Measurements from ENCODE around the gene PDZD8.
"Not testable (repeated sequence)": the region's sequence is repeated elsewhere in the genome, so short reads cannot be mapped to it uniquely, and the experiment has no call there.

The PDZD8 gene

DNA sequence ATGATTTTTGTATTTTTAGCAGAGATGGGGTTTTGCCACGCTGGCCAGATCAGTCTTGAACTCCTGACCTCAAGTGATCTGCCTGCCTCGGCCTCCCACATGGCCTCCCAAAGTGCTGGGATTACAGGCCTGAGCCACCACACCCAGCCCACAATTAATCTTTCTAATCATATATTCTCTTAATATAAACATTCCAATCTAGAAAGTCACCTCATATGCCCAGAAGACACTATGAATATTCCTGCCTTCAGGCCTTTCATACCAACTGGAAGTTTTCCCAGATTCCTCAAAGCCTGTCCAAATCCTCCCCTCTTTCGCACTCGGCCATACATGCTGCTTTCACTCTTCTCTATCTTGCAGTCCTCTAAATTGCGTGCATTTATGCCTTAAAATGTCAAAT lies 32.6 kb downstream of the PDZD8 start:
- DNase-seq: no peak

DNA sequence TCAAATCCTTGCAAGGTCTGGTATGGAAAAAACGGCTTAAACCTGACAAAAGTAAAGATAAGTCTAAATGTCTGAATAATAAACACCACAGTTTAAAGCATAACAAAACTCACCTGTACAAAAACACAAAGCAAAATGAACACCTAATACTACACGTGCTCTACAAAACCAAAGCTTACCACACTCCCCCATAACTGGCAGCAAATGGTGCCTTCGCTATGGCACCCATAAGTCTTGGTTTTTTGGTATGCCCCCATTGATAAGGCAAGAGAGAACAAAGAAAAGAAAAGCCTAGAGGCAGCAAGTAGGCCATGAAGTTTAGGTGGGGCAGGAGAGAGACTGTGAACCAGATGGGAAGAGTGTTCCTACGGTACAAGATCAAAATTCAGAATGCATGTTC lies 34.2 kb downstream of the PDZD8 start:
- DNase-seq: no peak

DNA sequence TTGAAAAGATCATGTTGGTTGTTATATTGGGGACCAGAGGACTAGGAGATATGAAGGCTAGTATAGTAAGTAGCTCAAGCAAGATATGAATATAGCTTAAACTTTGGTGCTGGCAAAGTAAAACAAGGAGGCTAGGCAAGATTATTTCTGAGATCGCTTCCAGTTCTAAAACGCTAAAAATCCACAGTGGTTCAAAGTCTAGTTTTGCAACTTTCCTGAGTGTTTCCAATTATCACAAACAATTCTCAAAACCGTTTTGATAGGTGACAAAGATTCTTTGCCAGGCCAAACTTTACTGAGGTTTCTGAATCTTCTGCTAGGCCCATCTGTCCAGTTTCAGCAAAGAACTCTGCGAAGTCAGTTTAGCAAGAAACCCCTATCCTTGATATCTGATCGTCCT lies 35.3 kb downstream of the PDZD8 start:
- DNase-seq: no peak

DNA sequence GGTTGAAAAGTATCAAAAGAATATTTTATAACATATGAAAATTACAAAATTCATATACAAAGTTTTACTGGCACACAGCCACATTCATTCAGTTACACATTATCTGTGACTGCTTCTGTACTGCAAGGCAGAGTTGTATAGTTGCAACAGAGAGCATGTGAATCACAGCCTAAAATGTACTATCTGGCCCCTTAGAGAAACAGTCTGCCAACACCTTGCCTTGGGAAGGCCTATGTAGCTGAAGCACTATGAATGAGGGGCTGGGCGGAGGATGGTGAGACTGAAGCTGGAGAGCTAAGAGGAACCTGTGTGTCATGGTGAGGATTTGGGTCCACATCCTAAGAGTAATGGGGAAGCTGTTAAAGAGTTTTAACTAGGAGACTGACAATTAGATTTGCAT lies 35.7 kb downstream of the PDZD8 start:
- DNase-seq: no peak

DNA sequence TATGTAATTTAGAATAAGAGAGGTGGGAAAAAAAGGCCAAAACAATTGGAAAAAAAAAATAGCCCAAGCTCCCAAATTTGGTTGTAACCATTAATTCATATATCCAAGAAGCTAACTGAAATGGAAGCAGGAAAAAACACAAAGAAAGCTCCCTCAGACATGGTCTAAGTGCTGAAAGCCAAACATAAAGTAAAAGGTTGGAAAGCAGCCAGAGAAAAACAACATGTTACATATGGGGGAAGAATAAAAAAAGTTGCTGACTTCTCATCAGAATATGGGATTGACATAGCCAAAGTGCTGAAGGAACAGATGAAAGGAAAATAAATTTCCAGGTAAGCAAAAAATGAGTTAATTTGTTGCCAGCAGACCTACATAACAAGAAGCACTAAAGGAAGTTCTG lies 40.3 kb downstream of the PDZD8 start:
- DNase-seq: no peak

DNA sequence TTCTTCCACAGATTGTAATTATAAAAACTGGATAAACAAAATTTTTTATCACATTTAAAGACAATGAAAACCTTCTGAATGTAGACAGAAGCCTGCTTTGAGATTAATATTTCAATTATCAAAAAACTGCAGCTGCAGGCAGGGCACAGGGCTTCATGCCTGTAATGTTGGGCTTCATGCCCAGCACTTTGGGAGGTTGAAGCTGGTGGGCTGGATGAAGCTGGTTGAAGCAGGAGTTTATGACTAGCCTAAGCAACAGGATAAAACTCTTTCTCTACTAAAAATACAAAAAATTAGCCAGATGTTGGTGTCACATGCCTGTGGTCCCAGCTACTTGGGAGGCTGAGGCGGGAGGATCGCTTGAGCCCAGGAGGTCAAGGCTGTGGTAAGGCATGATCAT lies 41.2 kb downstream of the PDZD8 start:
- DNase-seq: no peak

DNA sequence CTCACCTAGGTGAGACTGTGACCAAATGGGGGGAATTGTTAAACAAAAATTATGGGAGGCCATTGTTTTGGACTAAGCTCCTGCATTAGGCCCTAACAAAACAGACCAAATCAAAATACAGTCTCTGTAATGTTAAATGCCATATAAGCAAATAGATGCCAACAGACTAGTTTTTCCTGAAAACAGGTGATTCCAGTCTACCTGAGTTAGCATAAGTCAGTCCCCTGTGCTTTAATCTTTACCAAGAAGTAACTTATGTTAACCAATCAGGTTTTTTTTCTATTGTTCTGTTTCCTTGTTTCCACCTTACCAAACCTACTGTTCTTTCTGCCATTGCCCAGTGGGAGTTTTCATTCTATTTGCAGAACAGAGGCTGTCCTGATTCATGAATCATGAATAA lies 48.0 kb downstream of the PDZD8 start:
- no peak for DNase-seq

DNA sequence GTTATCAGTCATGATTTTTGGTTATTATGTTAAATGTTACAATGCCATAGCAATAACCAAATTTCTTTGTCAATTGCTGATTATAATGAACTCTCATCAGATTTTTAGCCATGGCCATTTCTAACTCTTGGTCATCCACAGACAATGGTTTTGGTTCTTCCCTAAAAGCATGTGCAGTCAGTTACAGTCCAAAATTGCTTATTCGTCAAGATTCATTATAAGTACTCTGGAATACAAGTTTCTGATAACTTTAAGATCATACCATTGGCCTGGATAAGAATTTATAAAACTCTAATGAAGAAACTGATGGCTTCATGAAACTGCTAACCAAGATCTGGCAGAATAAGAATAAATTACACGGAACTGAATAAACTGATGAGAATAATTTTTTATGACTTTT lies 50.9 kb downstream of the PDZD8 start:
- no peak for DNase-seq

DNA sequence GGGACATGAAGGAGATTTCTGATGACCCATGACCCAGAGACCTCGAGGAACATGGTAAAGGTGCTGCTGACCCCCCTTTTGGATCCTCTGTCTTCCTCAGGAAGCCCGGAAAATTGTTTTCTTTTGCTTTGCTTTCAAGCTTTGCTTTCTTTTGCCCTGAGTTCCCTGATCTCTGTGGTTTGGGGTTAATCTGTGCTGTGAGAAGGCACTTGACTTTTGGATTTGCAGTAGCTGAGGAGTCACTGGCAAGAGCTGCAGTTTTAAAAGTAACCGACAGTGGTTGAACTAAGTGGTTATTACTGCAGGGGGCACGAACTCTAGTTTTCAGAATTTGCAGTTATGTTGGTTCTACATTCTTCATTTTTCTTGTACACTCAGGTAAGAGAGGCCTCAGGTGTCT lies 53.0 kb downstream of the PDZD8 start:
- no peak for DNase-seq

DNA sequence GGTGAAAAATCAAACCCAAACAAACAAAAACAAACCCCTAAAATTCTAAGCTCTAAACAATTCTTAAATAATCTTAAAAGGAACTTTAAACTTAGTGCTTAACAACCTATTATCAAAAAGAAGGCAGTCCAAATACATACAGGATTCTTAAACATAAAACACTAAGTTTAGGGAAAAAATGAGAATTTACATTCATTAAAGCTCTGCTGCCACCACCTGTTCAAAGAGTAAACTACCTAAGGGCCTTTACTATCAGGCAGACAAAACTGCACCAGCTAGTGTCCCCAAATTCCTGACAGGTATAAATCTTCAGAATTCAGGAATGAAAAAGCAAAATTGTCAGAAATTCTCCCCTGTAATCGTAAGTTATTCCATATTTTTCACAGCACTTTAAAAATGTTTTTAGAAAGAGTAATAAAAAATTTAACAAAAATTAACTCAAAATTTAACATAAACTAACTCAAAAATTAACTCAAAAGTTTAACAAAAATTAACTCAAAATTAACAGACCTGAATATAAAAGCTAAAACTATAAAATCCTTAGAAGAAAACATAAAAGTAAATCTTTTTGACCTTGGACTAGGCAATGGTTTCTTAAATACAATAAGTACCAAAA lies 55.1 kb downstream of the PDZD8 start:
- DNase-seq: no peak

DNA sequence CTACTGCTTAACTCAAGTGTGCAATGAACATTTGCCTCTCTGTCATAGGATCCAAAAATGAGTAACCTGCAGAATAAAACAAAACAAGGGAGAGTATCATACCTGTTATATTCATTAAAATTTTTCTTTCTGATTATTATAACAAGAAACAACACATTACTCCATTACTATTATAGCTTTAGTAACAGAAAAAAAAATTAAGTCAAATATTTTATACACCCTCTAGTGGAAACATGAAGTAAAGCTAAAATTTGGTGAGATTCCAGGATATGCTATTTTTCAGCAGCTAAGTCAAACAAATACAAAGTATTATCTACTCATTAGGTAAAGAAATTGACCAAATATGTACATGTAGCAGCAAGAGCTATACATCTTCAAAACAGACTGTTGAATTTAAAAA lies 56.3 kb downstream of the PDZD8 start:
- no peak for DNase-seq

DNA sequence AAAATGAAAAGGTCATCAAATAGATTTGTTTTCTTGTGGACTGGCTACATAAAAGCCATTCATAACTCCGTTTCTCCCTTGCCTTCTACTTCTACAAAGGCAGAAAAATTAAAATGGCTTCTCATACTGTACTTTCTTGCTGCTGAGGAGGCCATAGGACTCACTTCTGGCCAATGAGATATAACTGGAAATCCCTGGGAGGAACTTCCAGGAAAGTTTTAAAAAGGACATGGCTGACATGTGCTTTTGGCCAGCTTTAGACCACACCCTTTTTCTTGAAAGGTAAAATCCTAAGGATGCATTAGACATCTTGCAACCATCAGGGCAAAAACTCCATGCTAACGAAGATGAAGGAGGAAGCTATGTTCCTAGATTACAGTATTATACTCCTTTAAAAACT lies 58.5 kb downstream of the PDZD8 start:
- no peak for DNase-seq

DNA sequence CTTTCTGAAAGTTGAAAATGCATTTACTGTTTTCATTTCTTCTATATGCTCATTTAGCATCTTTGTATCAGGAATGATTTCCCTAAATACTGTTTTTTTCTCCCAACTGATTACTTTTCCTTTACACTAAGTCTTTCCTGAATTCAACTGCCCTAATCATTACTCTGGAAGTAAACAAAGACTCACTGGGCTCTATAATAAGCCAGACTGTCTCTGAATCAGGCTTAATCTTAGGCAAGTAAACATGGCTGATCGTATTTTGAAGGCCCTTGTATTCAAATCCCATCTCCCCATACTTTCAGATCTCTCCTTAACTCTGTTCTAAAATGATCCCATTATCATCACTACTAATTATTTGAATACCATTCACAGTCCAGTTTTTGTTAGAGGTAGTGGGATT lies 61.6 kb downstream of the PDZD8 start:
- DNase-seq: no peak

DNA sequence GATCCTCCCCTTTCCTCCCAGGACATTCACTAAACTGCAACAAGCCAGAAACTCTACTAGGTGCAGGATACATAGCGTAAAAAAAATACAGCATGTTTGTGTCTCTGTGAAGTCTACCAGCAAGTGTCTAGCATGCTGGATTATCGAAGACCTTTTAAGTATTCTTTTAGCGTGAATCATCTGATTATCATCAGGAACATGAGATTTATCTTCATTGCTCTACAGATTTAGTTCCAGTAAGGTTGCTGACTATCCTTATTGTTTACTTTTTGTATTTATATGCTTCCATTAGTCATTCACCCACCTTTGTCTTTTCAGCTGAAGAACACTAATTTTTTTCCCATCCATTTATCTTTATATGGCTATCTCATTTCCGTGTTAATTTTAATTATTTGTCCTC lies 62.8 kb downstream of the PDZD8 start:
- DNase-seq: no peak

DNA sequence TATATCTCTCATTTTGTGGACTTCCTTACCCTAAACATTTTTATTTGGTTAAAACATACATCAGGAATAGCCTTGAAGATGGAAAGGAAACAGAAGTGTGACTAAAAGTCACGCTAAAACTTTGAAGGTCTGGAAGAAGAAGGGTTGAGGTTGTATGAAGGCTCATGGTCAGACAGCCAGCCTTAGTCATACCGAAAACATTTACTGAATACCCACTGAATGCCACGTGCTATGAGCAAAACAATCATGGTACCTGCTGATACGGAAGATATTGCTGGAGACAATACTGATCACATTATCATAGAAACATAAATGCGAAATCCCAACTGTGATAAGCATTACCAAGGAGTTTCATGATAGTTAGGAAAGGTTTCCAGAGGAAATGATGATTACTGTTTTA lies 64.0 kb downstream of the PDZD8 start:
- no peak for DNase-seq

DNA sequence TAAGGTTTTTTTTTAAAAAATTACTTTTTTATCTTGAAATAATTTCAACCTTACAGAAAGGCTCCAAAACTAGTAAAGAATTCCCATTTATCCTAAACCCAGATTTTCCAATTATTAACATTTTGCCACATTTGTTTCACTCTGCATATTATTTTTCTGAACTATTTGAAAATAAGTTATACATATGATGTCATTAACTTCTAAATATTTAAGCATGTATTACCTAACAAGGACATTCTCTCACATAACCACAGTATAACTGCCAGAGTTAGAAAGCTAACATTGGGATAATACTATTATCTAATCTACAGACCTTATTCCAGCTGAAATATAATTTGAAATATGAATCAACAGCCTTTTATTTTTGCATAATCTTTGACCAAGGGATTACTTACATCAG lies 68.6 kb downstream of the PDZD8 start:
- no peak for DNase-seq

DNA sequence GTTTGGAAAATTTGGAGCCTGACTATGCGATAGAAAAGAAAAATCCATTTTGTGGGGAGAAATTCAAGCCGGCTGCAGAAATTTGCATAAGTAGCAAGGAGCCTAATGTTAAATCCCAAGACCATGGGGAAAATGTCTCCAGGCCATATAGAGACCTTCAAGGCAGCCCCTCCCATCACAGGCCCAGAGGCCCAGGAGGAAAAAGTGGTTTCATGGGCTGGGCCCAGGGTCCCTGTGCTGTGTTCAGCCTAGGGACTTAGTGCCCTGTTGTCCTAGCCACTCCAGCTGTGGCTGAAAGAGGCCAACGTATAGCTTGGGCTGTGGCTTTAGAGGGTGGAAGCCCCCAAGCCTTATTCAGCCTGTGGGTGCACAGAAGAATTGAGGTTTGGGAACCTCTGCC lies 71.8 kb downstream of the PDZD8 start:
- DNase-seq: not testable (repeated sequence)

DNA sequence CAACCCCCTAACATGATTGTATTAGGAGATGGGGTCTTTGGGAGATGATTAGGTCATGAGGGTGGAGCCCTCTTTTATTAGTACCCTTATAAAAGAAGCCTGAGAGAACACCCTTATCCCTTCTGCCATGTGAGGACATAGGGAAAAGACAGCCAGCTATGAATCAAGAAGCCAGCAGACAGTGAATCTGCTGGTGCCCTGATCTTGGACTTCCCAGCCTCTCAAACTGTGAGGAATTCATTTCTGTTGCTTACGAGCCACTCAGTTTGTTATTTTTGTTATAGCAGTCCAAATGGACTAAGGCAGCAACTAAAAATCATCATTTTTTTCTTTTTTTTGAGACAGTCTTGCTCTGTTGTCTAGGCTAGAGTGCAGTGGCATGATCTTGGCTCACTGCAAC lies 74.6 kb downstream of the PDZD8 start:
- no peak for DNase-seq

DNA sequence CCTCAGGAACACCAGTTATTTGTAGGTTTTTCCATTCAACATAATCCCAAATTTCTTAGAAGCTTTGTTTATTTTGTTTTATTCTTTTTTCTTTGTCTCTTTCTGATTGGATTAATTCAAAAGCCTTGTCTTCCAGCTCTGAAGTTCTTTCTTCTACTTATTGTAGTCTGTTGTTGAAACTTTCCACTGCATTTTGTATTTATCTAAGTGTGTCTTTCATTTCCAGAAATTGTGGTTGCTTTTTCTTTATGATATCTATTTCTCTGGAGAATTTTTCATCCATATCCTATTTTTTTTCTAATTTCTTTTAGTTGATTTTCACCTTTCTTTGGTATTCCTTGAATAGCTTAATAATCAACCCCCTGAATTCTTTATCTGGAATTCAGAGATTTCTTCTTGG lies 75.8 kb downstream of the PDZD8 start:
- no peak for DNase-seq

DNA sequence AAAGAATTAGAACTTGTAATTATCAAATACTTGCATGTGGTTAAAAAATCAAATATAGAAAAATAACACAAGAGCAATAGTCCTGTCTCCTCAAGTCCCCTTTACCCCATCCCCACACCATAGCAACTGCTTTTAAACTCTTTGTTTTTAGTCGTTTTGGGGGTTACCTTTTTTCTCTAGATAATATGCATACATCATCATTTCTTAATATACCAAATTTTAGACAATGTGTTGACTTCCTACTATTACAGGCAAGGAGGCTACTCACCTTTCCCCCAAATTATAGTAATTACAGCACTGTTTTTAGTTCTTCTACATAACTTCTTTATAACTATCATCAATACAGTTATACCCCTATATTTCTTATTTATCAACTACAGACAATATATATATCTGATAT lies 77.0 kb downstream of the PDZD8 start:
- DNase-seq: no peak

DNA sequence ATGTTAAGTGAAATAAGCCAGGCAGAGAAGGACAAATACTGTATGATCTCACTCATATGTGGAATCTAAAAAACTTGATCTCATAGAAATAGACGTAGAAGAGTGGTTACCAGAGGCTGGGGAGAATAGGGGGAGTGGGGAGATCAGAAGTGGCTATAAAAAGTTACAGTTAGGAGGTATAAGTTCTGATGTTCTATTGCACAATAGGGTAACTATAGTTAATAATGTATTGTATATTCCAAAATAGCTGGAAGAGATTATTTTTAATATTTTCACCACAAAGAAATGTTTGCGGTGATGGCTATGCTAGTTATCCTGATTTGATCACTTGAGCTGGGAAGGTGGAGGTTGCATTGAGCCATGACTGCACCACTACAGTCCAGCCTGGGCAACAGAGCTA lies 80.5 kb downstream of the PDZD8 start:
- no peak for DNase-seq

DNA sequence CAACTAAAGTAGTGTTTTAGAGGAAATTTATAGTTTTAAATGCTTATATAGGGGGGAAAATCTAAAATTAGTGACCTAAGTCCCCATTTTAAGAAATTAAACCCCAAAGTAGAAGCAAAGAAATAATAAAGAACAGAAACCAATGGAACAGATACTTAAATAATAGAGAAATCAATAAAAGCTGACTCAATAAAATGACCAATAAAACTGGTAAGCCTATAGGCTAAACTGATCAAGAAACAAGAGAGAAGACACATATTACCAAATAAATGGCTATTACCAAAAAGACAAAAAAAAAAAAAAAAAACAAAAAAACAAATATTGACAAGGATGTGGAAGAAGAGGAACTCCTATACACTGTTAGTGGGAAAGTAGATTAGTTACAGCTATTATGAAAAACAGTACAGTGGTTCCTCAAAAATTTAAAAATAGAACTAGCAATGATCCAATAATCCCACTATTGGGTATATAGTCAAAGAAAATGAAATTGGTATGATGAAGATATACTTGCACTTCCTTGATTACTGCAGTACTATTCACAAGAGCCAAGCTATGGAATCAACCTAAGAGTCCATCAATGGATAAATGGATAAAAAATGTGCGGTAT lies 81.1 kb downstream of the PDZD8 start:
- no peak for DNase-seq

DNA sequence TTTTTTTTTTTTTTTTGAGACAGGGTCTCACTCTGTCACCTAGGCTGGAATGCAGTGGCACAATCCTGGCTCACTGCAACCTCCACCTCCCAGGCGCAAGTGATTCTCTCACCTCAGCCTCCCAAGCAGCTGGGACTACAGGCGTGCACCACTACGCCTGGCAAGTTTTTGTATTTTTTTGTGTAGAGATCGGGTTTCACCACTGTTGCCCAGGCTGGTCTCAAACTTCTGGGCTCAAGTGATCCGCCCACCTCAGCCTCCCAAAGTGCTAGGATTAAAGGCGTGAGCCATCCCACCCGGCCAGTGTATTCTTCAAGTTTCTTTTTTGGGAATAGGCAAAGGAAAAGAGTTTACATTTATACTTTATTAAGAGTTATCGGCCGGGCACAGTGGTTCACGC lies 84.4 kb downstream of the PDZD8 start:
- DNase-seq: not testable (repeated sequence)

DNA sequence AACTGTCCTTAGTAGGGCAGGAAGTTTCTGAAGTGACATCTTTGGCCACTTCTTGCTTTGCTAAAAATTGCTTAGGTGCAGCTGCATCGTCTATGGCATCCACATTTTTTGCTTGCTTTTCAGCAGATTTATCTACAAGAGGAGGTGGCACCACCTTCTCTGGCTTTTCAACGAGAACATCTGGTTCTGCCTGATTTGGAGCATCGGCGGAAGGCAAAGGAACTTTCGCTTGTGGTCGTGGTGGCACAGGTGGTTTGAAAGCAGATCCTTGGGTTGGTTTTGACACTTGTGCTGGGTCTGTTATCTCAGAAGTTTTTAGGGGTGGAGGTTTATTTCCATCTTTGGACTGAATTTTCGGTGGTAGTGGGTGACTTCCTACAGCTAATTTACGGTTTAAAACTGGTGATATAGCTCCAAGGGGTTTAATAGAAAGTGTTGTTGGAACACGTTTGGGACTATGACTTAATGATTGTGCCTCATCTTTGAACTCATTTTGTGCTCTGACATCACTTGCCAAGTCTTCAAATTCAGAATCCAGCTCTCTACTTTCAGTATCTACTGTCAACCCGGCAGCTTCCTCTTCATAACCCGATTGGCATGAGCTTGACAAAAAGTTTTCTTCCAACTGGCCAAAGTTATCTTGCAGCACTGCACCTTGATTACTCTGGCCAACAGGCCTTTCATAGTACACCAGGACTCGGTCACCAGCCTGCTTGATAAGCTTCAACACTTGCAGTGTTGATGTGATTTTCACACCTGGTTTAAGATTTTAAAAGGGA lies 90.3 kb downstream of the PDZD8 start:
- DNase-seq: no peak

DNA sequence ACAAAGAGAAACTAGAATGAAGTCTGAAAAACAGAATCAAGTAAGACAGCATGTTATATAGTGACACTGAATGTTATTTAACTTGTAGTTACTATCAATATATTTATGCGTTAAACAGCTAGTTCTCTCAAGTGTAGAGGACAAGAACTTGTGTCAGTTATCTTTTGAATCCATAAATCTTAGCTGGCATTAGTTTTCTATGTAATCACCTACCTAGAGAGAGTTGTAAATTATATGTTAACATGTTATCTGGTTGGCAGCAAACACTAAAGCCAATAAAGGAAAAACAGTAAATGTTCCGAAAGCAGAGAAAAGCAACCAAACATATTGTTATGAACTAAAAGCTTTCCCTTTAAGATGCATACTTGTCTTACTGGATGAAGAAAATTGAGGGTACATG lies 97.6 kb downstream of the PDZD8 start:
- no peak for DNase-seq

Measured in femur (tissue), 1 donor.